Activated naive CD8-positive, alpha-beta T cell treated with anti-CD3 and anti-CD28 coated beads for 36 hours (primary cell): ENCODE measurements around the gene ANKRD11. TPM values are rescaled to one million over a fixed set of nuclear protein-coding genes. Genes with fewer than 3 reads are reported as not detected.
"Not testable (repeated sequence)": the region's sequence is repeated elsewhere in the genome, so short reads cannot be mapped to it uniquely, and the experiment has no call there.

Experiments used
- DNase-seq: peaks from one replicate; pipeline ENCODE4 v3.0.0; 2021
- H3K27ac Mint-ChIP-seq: one replicate; pipeline ENCODE4 v1.8.0; 2022; ENCODE audit warnings: mild to moderate bottlenecking, moderate library complexity, mixed read lengths
- H3K27me3 Mint-ChIP-seq: one replicate; pipeline ENCODE4 v1.8.0; 2022; ENCODE audit warnings: mild to moderate bottlenecking, mixed read lengths
- H3K36me3 Mint-ChIP-seq: one replicate; pipeline ENCODE4 v1.8.0; 2021; ENCODE audit warnings: mild to moderate bottlenecking, mixed read lengths
- H3K4me1 Mint-ChIP-seq: one replicate; pipeline ENCODE4 v1.8.0; 2021; ENCODE audit warnings: mixed read lengths
- H3K4me3 Mint-ChIP-seq: one replicate; pipeline ENCODE4 v1.8.0; 2022; ENCODE audit warnings: mild to moderate bottlenecking, moderate library complexity, mixed read lengths
- H3K9me3 Mint-ChIP-seq: one replicate; pipeline ENCODE4 v1.8.0; 2022; ENCODE audit warnings: mixed read lengths
- total RNA-seq, 2 experiments: library from RNA; stranded (reverse); gene quantifications; one replicate each; pipeline ENCODE4 v1.2.3, GENCODE V29; 2021

The ANKRD11 gene
- total RNA-seq, 2 experiments from 2014 or later: 129 to 142 TPM

- Mint-ChIP-seq H3K27ac (no peak overlapping the region), H3K4me1 (no peaks in the 10 kb centered on the region), H3K9me3 (peaks cover 2% of the 10 kb centered on the region), H3K27me3 (no peaks in the 10 kb centered on the region), H3K4me3 (no peak overlapping the region), H3K36me3 (peaks cover 23% of the 10 kb centered on the region)
- no peak for DNase-seq
Measured at GRCh38 chr16:89268585-89268984, 221.8 kb downstream of the ANKRD11 start.

DNA sequence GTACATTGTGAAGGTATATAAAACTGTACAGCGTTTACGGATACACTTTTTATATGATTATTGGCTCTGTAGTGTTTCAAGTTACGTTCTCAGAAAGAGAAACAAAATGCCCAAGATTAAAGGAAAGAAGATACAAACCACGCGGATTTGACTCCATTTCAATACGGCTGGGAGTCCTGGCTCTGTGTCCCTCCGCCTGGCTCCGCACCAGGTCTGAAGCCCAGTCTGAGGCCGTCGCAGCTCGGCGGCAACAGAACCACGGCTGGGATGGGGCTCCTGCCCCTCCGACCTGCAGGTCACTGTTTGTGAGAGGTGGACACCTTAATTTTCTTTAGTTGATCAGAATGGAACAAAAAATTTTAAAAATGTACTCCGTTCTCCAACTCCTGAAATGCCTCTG lies 222.6 kb downstream of the ANKRD11 start:
- H3K27me3 Mint-ChIP-seq, H3K4me3 Mint-ChIP-seq, H3K4me1 Mint-ChIP-seq, DNase-seq, H3K27ac Mint-ChIP-seq, H3K9me3 Mint-ChIP-seq: not testable (repeated sequence)
- peaks cover 16% of the 10 kb centered on the region for H3K36me3 Mint-ChIP-seq

DNA sequence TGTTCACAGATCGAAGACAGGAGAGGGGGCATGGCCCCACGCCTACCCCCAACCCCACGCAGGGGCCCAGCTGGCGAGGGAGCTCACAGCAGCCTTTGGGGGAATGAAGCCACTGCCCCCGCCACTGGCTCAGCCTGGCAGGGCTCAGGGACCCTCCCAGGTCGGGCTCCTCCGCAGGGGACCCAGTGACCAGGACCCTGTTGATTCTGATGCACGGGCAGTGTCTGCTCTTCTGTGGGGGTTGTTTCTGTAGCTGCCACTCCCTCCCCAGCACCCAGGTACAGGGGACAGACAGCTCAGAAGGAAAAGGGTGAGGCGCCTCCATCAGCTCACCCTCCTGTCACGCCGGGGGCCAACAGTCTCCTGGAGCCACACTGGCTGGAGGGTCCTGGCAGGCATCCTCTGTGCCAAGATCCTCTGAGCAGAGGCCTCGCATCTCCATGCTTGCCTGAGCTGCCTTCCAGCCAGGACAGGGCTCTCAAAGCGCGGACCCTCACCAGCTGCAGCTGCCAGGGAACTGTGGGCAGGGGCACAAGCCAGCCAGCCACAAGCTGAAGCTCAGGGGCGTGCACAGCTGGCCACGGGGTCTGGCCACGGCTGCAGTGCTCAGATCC lies 223.7 kb downstream of the ANKRD11 start:
- Mint-ChIP-seq H3K9me3 (peaks cover 2% of the 10 kb centered on the region), H3K4me1 (peaks cover 2% of the 10 kb centered on the region), H3K27me3 (no peaks in the 10 kb centered on the region), H3K4me3 (no peak overlapping the region), H3K36me3 (peaks cover 12% of the 10 kb centered on the region), H3K27ac (peak overlapping the region; percentile 25)
- DNase-seq: no peak

DNA sequence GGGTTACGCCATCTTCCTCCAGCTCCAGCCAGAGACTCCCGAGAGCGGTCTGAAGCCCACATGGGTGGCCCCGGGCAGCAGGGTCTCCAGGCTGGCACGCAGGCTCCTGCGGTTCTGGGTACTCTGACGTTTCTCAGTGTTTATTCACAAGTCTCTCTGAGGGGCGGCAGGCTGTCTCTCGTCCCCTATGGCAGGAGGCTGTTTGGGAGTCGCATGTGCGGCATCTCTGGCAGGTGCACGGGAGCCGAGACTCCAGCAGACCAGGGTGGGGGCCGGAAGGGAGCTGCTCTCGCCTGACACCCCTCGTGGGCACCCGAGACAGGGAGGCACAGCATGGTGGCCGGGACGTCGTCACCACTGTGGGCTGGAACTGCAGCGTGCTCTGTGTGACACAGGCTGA lies 224.7 kb downstream of the ANKRD11 start:
- H3K4me3 Mint-ChIP-seq: no peak overlapping the region
- peak overlapping the region; percentile 25 for H3K27ac Mint-ChIP-seq
- no peak for DNase-seq
- H3K27me3 Mint-ChIP-seq: no peaks in the 10 kb centered on the region
- peaks cover 8% of the 10 kb centered on the region for H3K36me3 Mint-ChIP-seq
- peaks cover 2% of the 10 kb centered on the region for H3K9me3 Mint-ChIP-seq
- H3K4me1 Mint-ChIP-seq: peaks cover 4% of the 10 kb centered on the region

DNA sequence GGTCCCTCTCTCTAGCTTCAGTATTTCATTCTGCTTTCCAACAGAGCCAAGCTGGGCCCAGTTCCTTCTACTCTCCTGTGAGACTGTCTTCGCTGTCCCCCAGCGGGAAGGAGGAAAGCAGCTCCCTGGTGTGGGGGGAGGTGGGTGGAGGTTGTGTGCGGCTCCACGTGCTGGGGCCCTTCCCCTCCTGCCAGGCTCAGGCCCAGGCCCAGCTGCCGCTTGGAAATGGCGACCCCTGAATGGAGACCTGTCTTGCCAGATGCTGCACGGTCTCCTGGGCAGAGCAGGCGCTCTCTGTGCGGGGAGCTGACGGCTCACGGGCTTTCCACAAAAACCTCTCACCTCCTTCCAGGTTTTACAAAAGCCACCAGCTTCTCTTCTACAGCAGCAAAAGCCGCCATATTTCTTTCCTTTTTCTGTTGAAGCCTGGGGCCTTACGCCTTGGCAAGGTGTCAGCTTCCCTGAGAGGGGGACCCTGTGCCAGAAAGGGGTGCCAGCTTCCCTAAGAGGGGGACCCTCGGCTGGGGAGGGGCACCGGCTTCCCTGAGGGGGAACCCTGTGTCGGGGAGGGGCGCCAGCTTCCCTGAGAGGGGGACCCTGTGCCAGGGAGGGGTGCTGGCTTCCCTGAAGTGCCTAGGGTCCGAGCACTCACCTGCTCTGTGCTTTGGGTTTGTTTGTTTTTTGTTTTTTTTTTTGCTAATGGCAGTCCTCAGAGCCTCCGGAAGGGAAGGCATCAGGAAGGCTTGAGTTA lies 225.4 kb downstream of the ANKRD11 start:
- no peak for DNase-seq
- no peaks in the 10 kb centered on the region for H3K27me3 Mint-ChIP-seq
- peak overlapping the region; percentile 7 for H3K4me3 Mint-ChIP-seq
- peaks cover 8% of the 10 kb centered on the region for H3K36me3 Mint-ChIP-seq
- H3K27ac Mint-ChIP-seq: no peak overlapping the region
- H3K9me3 Mint-ChIP-seq: peaks cover 2% of the 10 kb centered on the region
- peaks cover 4% of the 10 kb centered on the region for H3K4me1 Mint-ChIP-seq

- Mint-ChIP-seq H3K36me3 (peaks cover 3% of the 10 kb centered on the region), H3K27me3 (peaks cover 12% of the 10 kb centered on the region), H3K27ac (peak overlapping the region; percentile 32), H3K4me3 (no peak overlapping the region), H3K4me1 (peaks cover 13% of the 10 kb centered on the region), H3K9me3 (peaks cover 2% of the 10 kb centered on the region)
- DNase-seq: no peak
Measured at GRCh38 chr16:89261691-89262563, 228.4 kb downstream of the ANKRD11 start.

GRCh38 chr16:89259901-89260300 lies 230.5 kb downstream of the ANKRD11 start:
- H3K27ac Mint-ChIP-seq: not testable (repeated sequence)

GRCh38 chr16:89257757-89258465 lies 232.4 kb downstream of the ANKRD11 start:
- DNase-seq: no peak
- Mint-ChIP-seq H3K27me3 (peaks cover 24% of the 10 kb centered on the region), H3K27ac (peak overlapping the region; percentile 26), H3K9me3 (no peaks in the 10 kb centered on the region), H3K4me1 (peaks cover 18% of the 10 kb centered on the region), H3K36me3 (no peaks in the 10 kb centered on the region), H3K4me3 (peak overlapping the region; percentile 23)

More at GRCh38 chr16:89259901-89260300, 230.5 kb downstream of the ANKRD11 start:
- not testable (repeated sequence) for H3K36me3 Mint-ChIP-seq, H3K9me3 Mint-ChIP-seq, H3K4me3 Mint-ChIP-seq, DNase-seq
- H3K4me1 Mint-ChIP-seq: peaks cover 18% of the 10 kb centered on the region
- peaks cover 24% of the 10 kb centered on the region for H3K27me3 Mint-ChIP-seq

- DNase-seq: peak; percentile 32
- Mint-ChIP-seq H3K27ac (peak overlapping the region; percentile 26), H3K36me3 (no peaks in the 10 kb centered on the region), H3K4me1 (peaks cover 18% of the 10 kb centered on the region), H3K4me3 (peak overlapping the region; percentile 23), H3K27me3 (peaks cover 24% of the 10 kb centered on the region), H3K9me3 (no peaks in the 10 kb centered on the region)
Measured at GRCh38 chr16:89257281-89257731, 233.1 kb downstream of the ANKRD11 start.

GRCh38 chr16:89256651-89257254 lies 233.6 kb downstream of the ANKRD11 start:
- peaks cover 17% of the 10 kb centered on the region for H3K4me1 Mint-ChIP-seq
- H3K4me3 Mint-ChIP-seq: peak overlapping the region; percentile 57
- no peaks in the 10 kb centered on the region for H3K9me3 Mint-ChIP-seq
- peak; percentile 85 for DNase-seq
- H3K27ac Mint-ChIP-seq: peak overlapping the region; percentile 38
- peaks cover 24% of the 10 kb centered on the region for H3K27me3 Mint-ChIP-seq
- H3K36me3 Mint-ChIP-seq: no peaks in the 10 kb centered on the region

GRCh38 chr16:89253548-89254287 lies 236.6 kb downstream of the ANKRD11 start:
- H3K9me3 Mint-ChIP-seq: peaks cover 8% of the 10 kb centered on the region
- peaks cover 7% of the 10 kb centered on the region for H3K36me3 Mint-ChIP-seq
- DNase-seq: no peak
- H3K4me3 Mint-ChIP-seq: no peak overlapping the region
- H3K27ac Mint-ChIP-seq: no peak overlapping the region
- peaks cover 14% of the 10 kb centered on the region for H3K4me1 Mint-ChIP-seq
- H3K27me3 Mint-ChIP-seq: peaks cover 24% of the 10 kb centered on the region

DNA sequence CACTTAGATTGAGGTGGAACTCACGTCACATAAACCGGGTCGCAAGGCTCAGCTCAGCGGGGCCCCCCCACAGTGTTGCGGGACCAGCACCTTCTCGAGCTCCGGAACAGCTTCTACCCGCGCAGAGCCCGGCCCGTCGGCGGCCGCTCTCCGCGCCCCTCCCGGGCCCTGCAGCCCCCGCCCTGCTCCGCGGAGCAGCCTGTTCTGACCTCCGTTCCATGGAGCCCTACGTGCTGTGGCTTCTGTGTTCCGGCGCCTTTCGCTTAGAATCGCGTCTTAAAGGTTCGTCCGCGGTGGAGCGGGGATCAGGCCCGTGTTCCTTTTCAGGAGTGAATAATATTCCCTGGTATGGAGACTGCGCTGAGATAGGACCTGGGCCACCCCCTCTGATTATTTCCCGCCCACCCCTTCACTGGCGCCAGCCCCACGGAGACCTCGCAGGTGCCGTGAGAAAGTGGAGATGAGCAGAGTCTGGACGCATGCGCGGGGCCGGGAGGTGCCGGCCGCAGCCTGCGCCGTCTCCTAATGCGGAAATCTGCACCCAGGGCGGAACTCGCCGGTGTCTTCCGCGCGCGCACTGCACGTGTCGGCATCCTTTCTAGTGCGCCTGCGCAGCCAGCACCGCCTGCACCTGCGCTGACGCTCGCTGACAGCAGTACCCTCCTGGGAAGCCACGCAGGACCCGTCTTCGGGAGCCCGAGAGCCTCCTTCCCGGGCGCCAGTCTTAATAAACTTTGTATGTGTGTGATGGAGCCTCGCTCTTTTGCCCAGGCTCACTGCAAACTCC lies 242.0 kb downstream of the ANKRD11 start:
- DNase-seq: no peak
- no peaks in the 10 kb centered on the region for H3K27me3 Mint-ChIP-seq
- H3K36me3 Mint-ChIP-seq: peaks cover 7% of the 10 kb centered on the region
- H3K4me1 Mint-ChIP-seq: peaks cover 4% of the 10 kb centered on the region
- peak overlapping the region; percentile 12 for H3K27ac Mint-ChIP-seq
- H3K9me3 Mint-ChIP-seq: peaks cover 8% of the 10 kb centered on the region
- H3K4me3 Mint-ChIP-seq: peak overlapping the region; percentile 74

DNA sequence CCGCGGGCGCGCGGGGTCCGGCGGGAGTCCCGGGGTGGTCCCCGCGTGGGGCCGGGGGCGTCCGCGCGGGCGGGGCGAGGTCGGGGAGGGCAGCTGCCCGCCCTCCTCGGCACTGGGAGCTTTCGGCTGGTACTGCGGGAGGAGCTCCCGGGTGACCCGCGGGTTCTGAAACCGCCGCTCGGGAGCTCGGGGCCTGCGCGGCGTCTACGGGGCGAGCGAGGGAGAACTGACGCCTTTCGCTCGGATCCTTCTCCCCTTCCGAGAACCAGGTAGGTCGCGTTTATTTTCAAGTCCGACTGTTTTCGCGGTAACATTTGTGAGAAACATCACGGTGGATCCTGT lies 242.7 kb downstream of the ANKRD11 start:
- peak overlapping the region; percentile 74 for H3K4me3 Mint-ChIP-seq

More for the DNA sequence above, 242.7 kb downstream of the ANKRD11 start:
- not testable (repeated sequence) for H3K9me3 Mint-ChIP-seq, H3K27me3 Mint-ChIP-seq, H3K36me3 Mint-ChIP-seq, H3K4me1 Mint-ChIP-seq, DNase-seq
- H3K27ac Mint-ChIP-seq: peak overlapping the region; percentile 12
